ENCODE results near the gene EZH1.

DNA sequence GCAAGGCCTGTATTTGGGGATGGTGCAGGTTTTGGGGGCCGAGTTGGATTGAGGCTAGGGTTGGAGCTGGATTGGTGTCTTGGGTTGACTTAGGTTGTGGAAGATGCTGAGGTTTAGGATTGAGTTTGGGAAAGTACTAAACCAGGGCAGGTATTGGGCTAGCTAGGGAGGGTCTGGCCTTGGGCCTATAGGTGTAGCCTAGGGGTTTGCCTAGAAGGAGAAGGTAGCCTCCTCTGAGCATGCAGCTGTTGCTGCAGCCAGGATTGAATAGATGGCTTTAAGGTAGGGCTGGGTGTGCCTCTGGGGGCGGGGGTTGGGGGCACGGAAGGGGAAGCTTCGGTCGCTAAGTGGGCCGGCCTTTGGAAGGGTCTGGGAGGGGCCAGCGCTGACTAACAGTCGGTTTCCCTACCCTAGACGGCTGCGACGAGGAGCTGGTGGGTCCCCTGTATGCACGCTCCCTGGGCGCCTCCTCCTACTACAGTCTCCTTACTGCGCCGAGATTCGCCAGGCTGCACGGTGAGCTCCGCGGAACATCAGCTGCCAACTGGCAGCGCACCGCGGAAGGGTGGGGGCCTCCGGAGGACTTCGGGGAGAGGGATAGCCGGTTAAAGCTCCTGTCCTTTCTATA is 61.3 kb downstream of the EZH1 start:
- TF ChIP-seq NFRKB (IDR thresholded peaks at IDR 0.05), result no peak
- TF ChIP-seq ZNF384 (IDR thresholded peaks at IDR 0.05), result no peak
- no peak for TF ChIP-seq L3MBTL2 (conservative IDR thresholded peaks at IDR 0.05)
- TF ChIP-seq HDGF (IDR thresholded peaks at IDR 0.05; ENCODE audit: borderline replicate concordance), result no peak
- no peak for TF ChIP-seq BHLHE40 (IDR thresholded peaks at IDR 0.05; ENCODE audit: borderline replicate concordance)
- TF ChIP-seq SP1 (IDR thresholded peaks at IDR 0.05), result no peak
- TF ChIP-seq FOXM1 (IDR thresholded peaks at IDR 0.05; ENCODE audit: borderline replicate concordance), result no peak
- no peak for TF ChIP-seq SUZ12 (IDR thresholded peaks at IDR 0.05)
- no peak for TF ChIP-seq FOXK2 (IDR thresholded peaks at IDR 0.05)
- no peak for TF ChIP-seq ELF4 (IDR thresholded peaks at IDR 0.05)
- TF ChIP-seq CTBP1 (IDR thresholded peaks at IDR 0.05; ENCODE audit: borderline replicate concordance), result no peak
- TF ChIP-seq FOXA1 (IDR thresholded peaks at IDR 0.05), result no peak
- TF ChIP-seq LEF1 (IDR thresholded peaks at IDR 0.05; ENCODE audit: borderline replicate concordance), result no peak

Measured in HEK293T (cell line).